Bronchial epithelial cell (primary cell): Measurements from ENCODE around the gene ZNF785. TPM values are rescaled to one million over a fixed set of nuclear protein-coding genes. Genes with fewer than 3 reads are reported as not detected.

Source experiments
- DNase-seq: peaks from one replicate; pipeline ENCODE4 v3.0.0-alpha.2; 2010; ENCODE audit warnings: low read depth
- FAIRE-seq: peaks from 2 replicates; lab custom pipeline; 2011; peaks lifted over from hg19 to GRCh38; lab: Jason Lieb, UNC
- H3K27me3 ChIP-seq: 2 replicates; pipeline ENCODE4 v1.5.1; 2011; ENCODE audit warnings: low read length; ENCODE audit not compliant: control insufficient read depth, insufficient read depth
- H3K36me3 ChIP-seq: 2 replicates; pipeline ENCODE4 v1.5.1; 2011; ENCODE audit warnings: low read length; ENCODE audit not compliant: control insufficient read depth, insufficient read depth
- H3K4me3 ChIP-seq: 2 replicates; pipeline ENCODE4 v1.5.1; 2011; ENCODE audit warnings: mild to moderate bottlenecking, low read depth, low read length, control low read depth
- CTCF ChIP-seq: IDR thresholded peaks from 2 replicates; pipeline ENCODE4 v1.5.1; 2011; ENCODE audit warnings: mild to moderate bottlenecking, moderate library complexity, low read length, control low read depth, inconsistent platforms; ENCODE audit not compliant: insufficient read depth, severe bottlenecking
- total RNA-seq: library from RNA; depleted of rRNA; stranded (reverse); fragments of >200 nt; gene quantifications from 2 replicates; pipeline ENCODE4 v1.2.1, GENCODE V29; 2014

The ZNF785 gene
- total RNA-seq, 1 donor from 2014 or later: 5.3 TPM

DNA sequence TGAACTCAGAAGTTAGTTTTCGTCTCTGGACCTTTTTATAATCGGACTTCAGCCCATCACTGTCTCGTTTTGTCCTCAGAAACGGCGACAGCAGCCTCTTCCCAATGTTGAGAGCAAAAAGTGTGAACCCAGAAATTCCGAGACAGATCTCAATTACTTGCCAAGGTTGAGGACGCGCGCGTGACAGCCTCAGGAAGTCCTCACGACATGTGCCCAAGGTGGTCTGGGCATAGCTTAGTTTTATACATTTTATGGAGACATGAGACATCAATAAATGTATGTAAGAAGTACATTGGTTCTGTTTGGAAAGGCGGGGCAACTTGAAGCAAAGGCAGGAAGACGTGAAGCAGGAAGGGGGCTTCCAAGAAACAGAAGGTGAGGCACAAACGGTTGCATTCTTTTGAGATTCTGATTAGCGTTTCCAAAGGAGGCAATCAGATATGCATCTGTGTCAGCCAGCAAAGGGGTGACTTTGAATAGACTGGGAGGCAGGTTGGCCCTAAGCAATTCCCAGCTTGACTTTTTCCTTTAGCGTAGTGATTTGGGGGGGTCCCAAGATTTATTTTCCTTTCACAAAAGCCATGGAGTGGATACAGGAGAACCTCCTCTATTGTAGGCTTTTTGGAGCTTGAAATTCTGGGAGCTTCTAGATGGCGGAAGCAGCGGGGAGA lies 50.3 kb downstream of the ZNF785 start:
- FAIRE-seq (no peak), DNase-seq (peak; percentile 33)
- H3K36me3 ChIP-seq: peaks cover 8% of the 10 kb centered on the region
- peak overlapping the region; percentile 77 for H3K4me3 ChIP-seq
- TF ChIP-seq CTCF: no peak
- no peaks in the 10 kb centered on the region for H3K27me3 ChIP-seq

GRCh38 chr16:30534368-30535105 lies 51.0 kb downstream of the ZNF785 start, which contains the start of gene ZNF747:
Gene ZNF747 (minus strand): TSS chr16:30534858. CDS start chr16:30534679, 179 bp downstream.
- Histone ChIP-seq H3K27me3 (no peaks in the 10 kb centered on the region), H3K36me3 (peaks cover 8% of the 10 kb centered on the region), H3K4me3 (peak within 1 kb of the TSS; percentile 77)
- DNase-seq (peak; percentile 68), FAIRE-seq (no peak)
- no peak for TF ChIP-seq CTCF

- FAIRE-seq: no peak
- TF ChIP-seq CTCF: no peak
- peak overlapping the region; percentile 77 for H3K4me3 ChIP-seq
- peaks cover 8% of the 10 kb centered on the region for H3K36me3 ChIP-seq
- no peaks in the 10 kb centered on the region for H3K27me3 ChIP-seq
- no peak for DNase-seq
Measured at GRCh38 chr16:30533748-30534367, 51.6 kb downstream of the ZNF785 start.

DNA sequence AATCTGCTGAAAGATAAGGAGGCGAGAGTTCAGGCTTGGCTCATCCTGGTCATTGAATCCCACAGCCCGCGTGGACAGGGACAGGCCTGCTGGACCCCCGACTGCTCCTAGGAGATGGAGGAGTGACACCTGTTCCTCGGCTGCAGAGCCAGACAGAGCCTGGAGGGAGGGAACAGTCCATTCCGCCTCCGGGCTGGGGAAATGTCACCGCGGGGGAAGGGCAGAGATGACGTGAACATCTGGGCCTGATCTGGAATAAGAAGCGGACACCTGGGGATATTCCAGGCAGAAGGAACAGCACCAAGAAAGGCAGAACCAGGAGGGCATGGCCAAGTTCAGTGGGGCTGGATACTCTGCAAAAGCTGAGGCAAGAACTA lies 52.4 kb downstream of the ZNF785 start:
- no peak for TF ChIP-seq CTCF
- H3K36me3 ChIP-seq: peaks cover 8% of the 10 kb centered on the region
- FAIRE-seq: no peak

DNA sequence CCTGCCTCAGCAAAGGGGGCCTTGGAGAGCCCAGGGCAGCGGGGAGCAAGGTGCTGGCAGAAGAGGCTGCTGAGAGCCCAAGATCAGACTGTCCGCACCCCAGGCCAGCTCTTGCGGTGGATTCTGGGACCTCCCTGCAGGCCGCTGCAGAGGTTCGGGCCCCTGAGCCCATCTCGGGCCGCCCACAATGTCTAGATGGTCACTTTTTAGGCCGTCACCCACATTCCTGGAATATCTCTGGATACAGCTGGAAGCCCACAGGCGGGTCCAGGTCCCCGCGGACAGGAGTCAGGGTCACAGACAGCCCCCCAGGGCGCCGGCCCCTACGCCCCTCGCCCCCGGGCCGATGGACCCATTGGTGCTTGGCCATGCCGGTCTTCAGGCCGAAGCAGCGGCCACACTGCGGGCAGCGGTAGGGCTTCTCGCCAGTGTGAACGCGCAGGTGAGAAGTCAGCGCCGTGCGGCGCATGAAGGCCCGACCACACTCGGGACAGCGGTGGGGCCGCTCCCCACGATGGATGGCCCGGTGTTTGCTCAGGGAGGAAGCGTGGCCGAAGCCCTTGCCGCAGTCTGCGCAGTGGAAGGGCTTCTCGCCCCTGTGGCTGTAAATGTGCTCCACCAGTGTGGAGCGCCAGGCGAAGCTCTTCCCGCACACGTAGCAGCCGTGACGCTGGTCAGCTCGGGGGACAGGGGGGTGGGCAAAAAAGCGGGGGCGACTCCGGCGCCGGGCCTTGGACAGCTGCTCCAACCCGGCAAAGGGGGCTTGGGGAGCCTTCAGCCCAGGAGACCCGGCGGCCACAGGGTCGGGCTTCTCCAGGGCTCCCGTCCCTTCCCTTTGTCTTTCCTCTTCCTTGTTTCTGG lies 53.0 kb downstream of the ZNF785 start:
- no peaks in the 10 kb centered on the region for H3K27me3 ChIP-seq
- no peak for TF ChIP-seq CTCF
- H3K36me3 ChIP-seq: peaks cover 8% of the 10 kb centered on the region
- no peak for DNase-seq
- H3K4me3 ChIP-seq: no peak overlapping the region
- no peak for FAIRE-seq

More for the DNA sequence above, 52.4 kb downstream of the ZNF785 start:
- no peak overlapping the region for H3K4me3 ChIP-seq
- no peaks in the 10 kb centered on the region for H3K27me3 ChIP-seq
- no peak for DNase-seq

Other genes starting within 250 kb of the ZNF785 start
- gene CD2BP2, start 230.4 kb downstream of the ZNF785 start, total RNA-seq: 37.6 and 39.8 TPM in 2 replicates
- 13.7 and 15.6 TPM in 2 replicates for gene TBC1D10B, start 215.2 kb downstream of the ZNF785 start, total RNA-seq
- gene MYL11, start 210.9 kb downstream of the ZNF785 start, total RNA-seq: not detected in 2 replicates
- gene SEPTIN1, start 203.1 kb downstream of the ZNF785 start, total RNA-seq: under 0.01 TPM in 1 of 2 replicates, not detected in the other
- gene ZNF48, start 190.3 kb downstream of the ZNF785 start, total RNA-seq: 11.4 and 12.9 TPM in 2 replicates
- gene ZNF771, start 178.1 kb downstream of the ZNF785 start, total RNA-seq: 5.0 and 10.0 TPM in 2 replicates
- 11.5 and 30.3 TPM in 2 replicates for gene DCTPP1, start 155.7 kb downstream of the ZNF785 start, total RNA-seq
- gene SEPHS2, start 139.8 kb downstream of the ZNF785 start, total RNA-seq: 17.4 and 32.9 TPM in 2 replicates
- gene ITGAL, start 113.0 kb downstream of the ZNF785 start, total RNA-seq: not detected in 2 replicates
- gene ZNF768, start 59.1 kb downstream of the ZNF785 start, total RNA-seq: 19.7 and 21.9 TPM in 2 replicates
- 4.4 and 6.1 TPM in 2 replicates for gene ZNF747, start 50.8 kb downstream of the ZNF785 start, total RNA-seq
- gene ZNF764, start 27.3 kb downstream of the ZNF785 start, total RNA-seq: 2.4 and 2.6 TPM in 2 replicates
- gene ZNF688, start 14.0 kb downstream of the ZNF785 start, total RNA-seq: 4.5 and 12.7 TPM in 2 replicates
- 2.2 and 2.6 TPM in 2 replicates for gene ZNF689, start 24.7 kb upstream of the ZNF785 start, total RNA-seq
- gene PRR14, start 65.3 kb upstream of the ZNF785 start, total RNA-seq: 2.6 and 7.8 TPM in 2 replicates
- gene FBRS, start 72.7 kb upstream of the ZNF785 start, total RNA-seq: 7.9 and 13.8 TPM in 2 replicates
- 10.0 and 13.7 TPM in 2 replicates for gene SRCAP, start 113.5 kb upstream of the ZNF785 start, total RNA-seq
- gene PHKG2, start 162.7 kb upstream of the ZNF785 start, total RNA-seq: 10.6 and 14.2 TPM in 2 replicates
- gene CFAP119, start 176.4 kb upstream of the ZNF785 start, total RNA-seq: 0.26 and 1.1 TPM in 2 replicates
- gene RNF40, start 176.6 kb upstream of the ZNF785 start, total RNA-seq: 38.7 and 44.5 TPM in 2 replicates
- gene ZNF629, start 201.5 kb upstream of the ZNF785 start, total RNA-seq: 4.2 and 5.0 TPM in 2 replicates